Measurements from ENCODE around the gene ZNF562. TPM values are rescaled to one million over a fixed set of nuclear protein-coding genes. Genes with fewer than 3 reads are reported as not detected.

Gene ZNF562
- total RNA-seq, 4 donors from 2014 or later, result 14.4 to 85.1 (median 43.5) TPM

GRCh38 chr19:9608912-9609311, 66.0 kb downstream of the ZNF562 start:
- DNase-seq, result no peak
- no peaks in the 10 kb centered on the region for H3K27me3 ChIP-seq
- H3K27ac ChIP-seq, result no peak overlapping the region
- H3K36me3 ChIP-seq, result no peaks in the 10 kb centered on the region
- H3K4me3 ChIP-seq, result no peak overlapping the region
- intact Hi-C loops (cut with DNase I; ENCODE audit: low total_unique reads), result no loop called here
- H3K9me3 ChIP-seq, result peaks cover 0 to 53% of the 10 kb centered on the region in 2 donors
- TF ChIP-seq CTCF (IDR thresholded peaks at IDR 0.05), result no peak
- no peak for TF ChIP-seq POLR2A (IDR thresholded peaks at IDR 0.05)
- no peaks in the 10 kb centered on the region for H3K4me1 ChIP-seq

GRCh38 chr19:9597027-9597426, 77.9 kb downstream of the ZNF562 start:
- H3K4me1 ChIP-seq, result no peaks in the 10 kb centered on the region
- H3K27ac ChIP-seq, result no peak overlapping the region
- no peak for TF ChIP-seq POLR2A (IDR thresholded peaks at IDR 0.05)
- TF ChIP-seq CTCF (IDR thresholded peaks at IDR 0.05), result no peak
- H3K27me3 ChIP-seq, result no peaks in the 10 kb centered on the region
- no peak overlapping the region for H3K4me3 ChIP-seq
- H3K9me3 ChIP-seq, result peaks cover 0 to 5% of the 10 kb centered on the region in 2 donors
- intact Hi-C loops (cut with DNase I; ENCODE audit: low total_unique reads), result no loop called here
- no peaks in the 10 kb centered on the region for H3K36me3 ChIP-seq
- no peak for DNase-seq

Other genes starting within 250 kb of the ZNF562 start
- gene ZNF266, start 239.5 kb downstream of the ZNF562 start, total RNA-seq, result 10 to 100 TPM; 12.6 to 49.1 (median 35.4) TPM
- under 1 TPM in 1 of 4 donors, not detected in 3; 0.37 TPM for gene ZNF560, start 176.5 kb downstream of the ZNF562 start, total RNA-seq
- gene ZNF426, start 136.5 kb downstream of the ZNF562 start, total RNA-seq, result 10 to 100 TPM in 3 of 4 donors, 1 to 10 TPM in 1; 5.1 to 47.0 (median 27.0) TPM
- 10 to 100 TPM; 17.4 to 76.7 (median 38.6) TPM for gene ZNF121, start 90.6 kb downstream of the ZNF562 start, total RNA-seq
- gene ZNF561, start 53.9 kb downstream of the ZNF562 start, total RNA-seq, result 10 to 100 TPM; 17.1 to 80.0 (median 35.4) TPM
- 10 to 100 TPM; 15.0 to 71.0 (median 39.7) TPM for gene ZNF846, start 93.6 kb upstream of the ZNF562 start, total RNA-seq
- 10 to 100 TPM in 3 of 4 donors, 1 to 10 TPM in 1; 8.2 to 25.4 (median 18.6) TPM for gene FBXL12, start 144.0 kb upstream of the ZNF562 start, total RNA-seq
- gene UBL5, start 152.8 kb upstream of the ZNF562 start, total RNA-seq, result 1,000 to 10,000 TPM in 1 of 4 donors, 100 to 1,000 TPM in 3; 180 to 1,153 (median 222) TPM
- gene PIN1, start 160.2 kb upstream of the ZNF562 start, total RNA-seq, result 10 to 100 TPM; 36.5 to 85.3 (median 56.9) TPM

Measured in uterus (tissue), 4 donors.